Colon (tissue), 2 donors: ENCODE results near the gene ZNF267.
"Not testable (repeated sequence)": the region's sequence is repeated elsewhere in the genome, so short reads cannot be mapped to it uniquely, and the experiment has no call there.

Experiments
- FAIRE-seq: peaks from 2 replicates; lab custom pipeline; 2012; peaks lifted over from hg19 to GRCh38; lab: Jason Lieb, UNC
- donor health status: control.
- donor health status: control.

Gene ZNF267

DNA sequence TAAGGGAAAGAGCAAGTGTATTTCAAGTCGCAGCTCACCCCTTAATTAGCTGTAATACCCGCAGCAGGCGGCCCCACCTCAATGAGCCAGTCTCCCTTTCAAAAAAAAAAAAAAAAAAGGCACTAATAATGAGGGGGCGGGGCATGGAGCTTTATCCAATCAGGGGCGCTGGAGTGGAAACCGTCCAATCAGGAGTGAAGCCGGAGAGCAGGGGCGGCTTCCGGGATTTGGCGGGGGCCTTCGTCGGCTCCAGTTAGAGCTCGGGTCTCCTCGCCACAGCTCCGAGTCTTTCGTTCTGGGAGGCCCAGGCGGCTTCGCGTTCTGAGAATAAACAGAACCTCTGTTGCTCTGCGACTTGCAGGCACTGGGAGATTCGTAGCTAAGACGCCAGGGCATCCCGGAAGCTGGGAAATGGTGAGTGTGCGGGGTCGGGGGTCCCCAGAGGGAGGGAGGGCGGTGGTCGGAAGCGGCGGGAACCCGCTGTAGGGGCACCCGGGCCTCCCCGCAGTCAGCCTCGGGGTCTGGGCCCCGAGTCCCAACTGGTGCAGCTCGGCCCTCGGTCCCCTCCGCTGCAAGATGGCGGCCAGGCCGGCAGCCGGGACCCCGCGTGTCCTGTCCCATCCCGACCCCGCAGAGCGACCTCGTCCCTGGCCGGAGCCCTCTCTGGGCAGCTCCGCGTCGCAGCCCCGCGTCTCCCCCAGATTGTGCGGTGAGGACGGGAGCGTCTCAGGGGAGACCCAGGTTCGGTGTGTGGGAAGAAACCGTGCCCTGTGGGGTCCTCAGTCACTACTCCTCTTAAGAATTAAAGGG, at the start of gene ZNF267:
ZNF267 (plus strand) TSS at position 252 of the 810 bp plus-strand sequence; CDS start at position 412, 160 bp downstream.
- FAIRE-seq, result no peak

DNA sequence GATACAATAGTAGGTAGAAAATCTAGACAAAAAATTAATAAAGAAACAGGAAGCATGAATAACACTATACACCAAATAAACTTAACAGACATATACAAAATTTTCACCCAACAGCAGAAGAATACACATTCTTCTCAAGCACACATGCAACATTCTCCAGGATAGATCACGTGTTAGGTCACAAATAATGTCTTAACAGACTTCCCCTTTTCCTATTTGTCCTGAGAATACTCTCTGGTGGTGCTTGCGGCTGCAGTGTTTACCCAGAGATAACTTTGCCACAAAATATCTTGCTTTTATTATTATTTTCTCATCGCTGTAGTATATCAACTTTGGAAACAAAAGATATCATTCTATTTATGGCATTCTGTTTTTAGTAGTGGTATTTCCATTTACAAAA, 40.6 kb upstream of the ZNF267 start:
- no peak for FAIRE-seq

DNA sequence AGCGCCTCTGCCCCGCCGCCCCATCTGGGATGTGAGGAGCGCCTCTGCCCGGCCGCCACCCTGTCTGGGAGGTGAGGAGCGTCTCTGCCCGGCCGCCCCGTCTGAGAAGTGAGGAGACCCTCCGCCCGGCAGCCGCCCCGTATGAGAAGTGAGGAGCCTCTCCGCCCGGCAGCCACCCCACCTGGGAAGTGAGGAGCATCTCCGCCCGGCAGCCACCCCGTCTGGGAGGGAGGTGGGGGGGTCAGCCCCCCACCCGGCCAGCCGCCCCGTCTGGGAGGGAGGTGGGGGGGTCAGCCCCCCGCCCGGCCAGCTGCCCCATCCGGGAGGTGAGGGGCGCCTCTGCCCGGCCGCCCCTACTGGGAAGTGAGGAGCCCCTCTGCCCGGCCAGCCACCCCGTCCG, 37.2 kb upstream of the ZNF267 start:
- not testable (repeated sequence) for FAIRE-seq

DNA sequence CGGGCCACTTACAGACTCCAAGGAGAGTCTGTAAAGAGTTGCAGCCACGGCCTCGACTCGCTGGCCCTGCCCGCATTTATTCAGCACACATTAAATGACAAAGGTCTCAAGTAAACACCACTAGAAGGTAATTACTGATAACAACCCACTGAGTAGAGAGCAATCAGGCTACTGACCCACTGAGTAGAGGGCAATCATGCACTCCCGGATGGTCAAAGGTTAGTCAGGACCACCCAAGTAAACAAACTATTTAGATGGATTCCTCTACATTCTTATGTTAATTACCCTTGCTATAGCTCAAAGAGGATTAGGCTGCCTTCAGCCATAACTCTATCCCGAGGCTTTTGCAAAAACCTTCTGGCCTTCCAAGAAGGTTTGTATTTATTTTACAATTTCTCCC, 30.7 kb upstream of the ZNF267 start:
- FAIRE-seq, result no peak

DNA sequence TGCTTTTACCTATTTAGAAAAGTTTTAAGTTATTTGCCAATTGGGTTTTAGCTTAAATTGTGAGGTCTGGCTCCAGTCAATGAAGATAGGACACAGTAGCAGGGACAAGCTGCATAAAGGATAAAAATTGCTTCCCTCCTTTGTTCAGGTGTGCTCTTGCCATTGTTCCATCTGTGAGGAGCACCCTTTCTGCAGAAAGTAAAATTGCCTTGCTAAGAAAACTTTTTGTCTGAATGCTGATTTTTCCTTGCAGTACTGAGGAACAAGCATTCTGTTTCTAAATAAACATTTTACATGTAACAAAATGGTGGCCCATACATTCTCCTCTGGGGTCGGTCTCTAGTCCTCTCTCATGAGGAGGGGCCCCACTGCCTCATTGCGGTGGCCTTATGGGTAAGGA, 25.0 kb upstream of the ZNF267 start:
- not testable (repeated sequence) for FAIRE-seq

DNA sequence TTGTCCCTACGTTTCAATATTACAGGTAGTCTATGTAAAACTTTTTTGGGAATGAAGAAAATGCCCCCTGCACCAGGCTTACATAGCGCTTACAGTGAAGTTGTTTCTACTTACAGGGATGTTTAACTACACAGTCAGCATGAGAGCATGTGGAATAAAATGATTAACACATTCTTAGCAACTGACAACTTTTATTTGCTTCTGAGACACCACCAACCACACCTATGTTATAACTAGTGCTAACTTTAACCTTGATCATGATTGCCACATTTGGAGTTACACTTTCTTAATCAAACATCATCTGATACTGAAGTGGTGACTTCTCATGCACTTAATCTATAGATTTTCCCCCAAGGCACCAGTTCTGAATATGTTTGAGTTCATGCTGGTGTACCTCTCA, 20.3 kb upstream of the ZNF267 start:
- FAIRE-seq, result no peak

DNA sequence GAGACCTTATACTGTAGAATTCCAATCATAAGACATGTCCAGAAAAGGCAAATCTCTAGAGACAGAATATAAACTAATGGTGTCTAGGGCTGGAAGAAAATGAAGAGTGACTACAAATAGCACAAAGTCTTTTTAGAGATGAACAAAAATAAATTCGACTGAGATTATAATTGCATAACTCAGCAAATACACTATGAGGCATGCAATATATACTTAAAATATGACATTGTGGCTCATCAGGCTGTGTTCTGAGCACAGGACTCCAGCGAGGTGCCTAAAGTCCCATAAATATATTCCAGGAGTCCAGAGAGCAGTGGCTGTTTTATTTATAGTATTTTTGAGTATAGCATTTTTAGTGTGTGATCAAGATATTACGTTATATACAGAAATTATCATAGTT, 13.1 kb upstream of the ZNF267 start:
- FAIRE-seq, result no peak

DNA sequence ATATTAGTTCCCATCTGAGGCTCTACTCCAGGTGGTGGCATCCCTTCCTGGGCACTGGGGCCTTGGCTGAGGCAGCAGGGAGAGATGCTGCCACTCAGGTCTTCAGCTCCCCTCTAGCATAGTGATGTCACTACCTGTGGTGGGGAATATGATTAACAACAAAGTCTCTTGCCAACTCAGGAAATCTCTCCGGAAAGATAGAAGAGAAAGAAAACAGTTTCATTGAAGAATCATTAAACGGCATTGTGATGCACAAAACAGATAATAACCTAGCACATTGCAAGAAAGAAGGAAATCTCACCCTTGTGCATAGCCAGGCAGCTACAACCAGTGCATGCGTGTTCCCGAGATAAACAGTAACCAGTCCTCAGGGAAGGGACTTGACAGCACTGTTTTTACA, 12.2 kb upstream of the ZNF267 start:
- no peak for FAIRE-seq

DNA sequence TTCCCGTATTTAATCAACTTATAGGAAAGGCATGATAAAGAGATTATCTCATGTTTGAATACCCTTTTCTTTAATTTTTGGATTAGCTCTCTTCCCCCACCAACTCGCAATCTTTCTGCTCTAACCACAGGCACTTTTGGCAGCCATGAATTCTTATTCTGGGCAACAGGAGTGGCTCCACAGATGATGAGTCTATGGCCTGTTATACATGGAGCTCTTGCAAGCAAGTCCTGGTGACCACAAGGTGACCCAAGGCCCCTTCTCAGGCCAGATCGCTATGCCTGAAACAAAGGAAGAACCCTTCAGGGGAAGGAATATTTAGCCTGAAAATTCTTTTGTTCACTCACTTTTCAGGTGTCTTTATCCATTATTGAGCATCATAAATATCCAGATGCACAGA, 10.8 kb upstream of the ZNF267 start:
- no peak for FAIRE-seq

DNA sequence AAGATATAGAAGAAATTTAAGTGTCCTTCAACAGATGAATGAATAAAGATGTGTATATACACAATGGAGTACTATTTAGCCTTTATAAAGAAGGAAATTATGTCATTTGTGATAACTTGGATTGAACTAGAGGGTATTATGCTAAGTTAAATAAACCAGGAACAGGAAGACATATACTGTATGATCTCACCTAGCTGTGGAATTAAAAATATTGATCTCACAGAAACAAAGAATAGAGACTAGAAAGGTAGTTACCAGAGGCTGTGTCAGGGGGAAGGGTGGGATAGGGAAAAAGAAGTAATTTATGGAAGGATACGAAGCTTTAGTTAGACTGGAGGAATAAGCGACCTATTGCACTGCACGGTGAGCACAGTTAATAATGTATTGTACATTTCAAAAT, 5.4 kb upstream of the ZNF267 start:
- no peak for FAIRE-seq

DNA sequence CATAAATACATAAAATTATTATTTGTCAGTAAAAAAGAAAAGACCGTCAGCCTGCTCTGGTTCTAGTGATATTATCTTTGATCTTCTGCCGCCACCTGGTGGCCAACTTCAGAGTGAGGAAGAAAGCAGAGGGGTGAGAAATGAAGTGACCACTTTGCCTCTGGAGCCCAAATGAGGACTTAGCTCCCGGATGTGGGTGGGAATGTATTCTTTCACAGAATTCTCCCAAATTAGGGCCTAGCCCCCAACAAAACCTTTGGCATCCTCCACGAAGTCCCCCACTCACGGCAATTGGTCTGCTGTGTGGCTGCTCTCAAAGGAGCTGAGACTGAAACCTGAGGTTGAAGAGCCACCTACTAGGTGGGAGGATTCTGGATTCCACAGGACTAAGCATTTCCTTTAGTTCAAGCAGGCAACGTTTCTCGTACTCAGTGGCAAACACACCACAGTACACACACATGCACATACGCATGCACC, 4.9 kb upstream of the ZNF267 start:
- no peak for FAIRE-seq

DNA sequence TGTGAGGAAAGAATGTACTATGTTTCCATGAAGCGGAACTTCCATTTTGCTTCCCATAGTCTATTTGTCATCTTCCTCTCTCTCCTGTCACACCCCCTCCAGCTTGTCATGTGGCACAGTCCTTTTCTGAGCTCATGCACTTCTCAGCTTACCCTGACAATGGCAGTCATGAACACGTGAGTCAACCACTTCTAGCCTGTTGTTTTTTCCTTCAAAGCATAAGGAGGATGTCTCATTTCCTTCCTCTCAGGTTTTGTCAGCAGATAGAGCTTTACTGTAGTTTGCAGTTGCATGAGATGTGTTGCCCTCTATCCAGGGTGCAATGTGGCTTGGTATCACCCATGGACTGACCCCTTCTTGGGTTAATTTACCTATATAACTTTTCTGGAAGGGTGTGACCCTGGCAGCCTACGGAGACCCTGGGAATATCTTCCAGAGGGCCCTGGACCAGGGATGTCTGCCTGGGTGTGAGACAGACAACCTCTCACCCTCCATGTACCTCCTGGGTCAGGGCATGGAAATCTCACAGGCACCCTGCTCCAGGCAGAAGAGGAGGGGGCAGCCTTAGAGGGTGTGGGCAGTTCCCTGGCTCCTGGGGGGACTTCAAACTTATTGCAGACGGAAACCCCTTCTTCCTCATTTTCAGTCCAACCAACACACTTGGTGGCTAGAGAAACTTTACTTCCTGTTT, 4.0 kb upstream of the ZNF267 start:
- no peak for FAIRE-seq

DNA sequence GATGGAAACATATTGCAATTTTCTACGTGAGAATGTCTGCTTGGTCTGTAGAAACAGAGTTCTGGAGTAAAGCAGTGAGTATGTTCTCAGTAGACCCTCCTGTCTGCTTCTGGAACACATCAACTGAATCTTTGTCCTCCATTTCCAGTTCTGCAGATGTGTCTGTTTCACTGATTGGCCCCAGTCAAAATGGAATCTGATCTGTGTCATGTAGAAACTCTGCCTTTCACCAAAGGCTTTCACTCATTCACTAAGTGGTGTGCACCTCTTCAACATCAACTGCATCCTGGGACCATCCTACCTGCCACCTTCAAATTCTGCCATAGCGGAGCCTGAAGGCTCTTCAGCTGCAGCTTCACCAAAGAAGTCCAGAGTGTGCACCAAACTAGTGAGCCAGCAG, 2.8 kb upstream of the ZNF267 start:
- no peak for FAIRE-seq

DNA sequence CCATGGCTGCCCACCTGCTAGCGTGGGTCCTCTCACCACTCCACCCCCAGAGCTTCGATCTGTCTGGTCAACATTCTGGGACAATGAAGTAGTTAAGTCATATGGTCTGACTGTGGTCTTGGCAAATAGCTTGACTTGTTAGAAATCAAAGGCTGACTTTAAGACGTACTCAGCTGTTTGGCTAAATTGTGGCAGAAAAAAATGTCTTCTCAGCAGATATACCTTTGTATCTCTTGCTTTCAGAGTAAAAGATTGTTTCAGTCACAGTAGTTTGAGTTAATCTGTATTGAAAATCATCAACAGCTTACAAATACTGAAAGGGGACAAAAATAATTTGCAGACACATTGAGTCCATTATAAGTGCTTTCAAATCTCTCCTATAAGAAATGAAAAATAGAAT, 2.1 kb upstream of the ZNF267 start:
- FAIRE-seq, result no peak

DNA sequence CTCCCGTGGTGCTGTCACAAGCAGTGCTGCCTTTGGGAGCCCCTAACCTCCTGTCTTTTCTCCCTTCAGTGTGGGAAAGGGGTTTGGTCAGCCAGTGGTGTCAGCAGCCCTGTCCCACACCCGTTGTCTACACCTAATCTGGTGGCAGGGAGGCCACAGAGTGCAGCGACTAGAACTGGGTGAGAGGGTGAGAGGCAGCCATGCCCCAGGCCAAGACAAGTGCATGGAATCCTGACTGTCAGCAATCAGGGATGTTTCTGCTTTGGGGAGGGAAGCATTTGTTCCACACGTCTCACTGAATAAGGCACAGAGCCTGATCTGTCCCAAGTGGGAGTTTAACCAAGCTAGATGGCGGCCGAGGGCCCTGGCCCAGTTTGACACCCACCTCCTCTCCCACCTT, 1.4 kb upstream of the ZNF267 start:
- no peak for FAIRE-seq

DNA sequence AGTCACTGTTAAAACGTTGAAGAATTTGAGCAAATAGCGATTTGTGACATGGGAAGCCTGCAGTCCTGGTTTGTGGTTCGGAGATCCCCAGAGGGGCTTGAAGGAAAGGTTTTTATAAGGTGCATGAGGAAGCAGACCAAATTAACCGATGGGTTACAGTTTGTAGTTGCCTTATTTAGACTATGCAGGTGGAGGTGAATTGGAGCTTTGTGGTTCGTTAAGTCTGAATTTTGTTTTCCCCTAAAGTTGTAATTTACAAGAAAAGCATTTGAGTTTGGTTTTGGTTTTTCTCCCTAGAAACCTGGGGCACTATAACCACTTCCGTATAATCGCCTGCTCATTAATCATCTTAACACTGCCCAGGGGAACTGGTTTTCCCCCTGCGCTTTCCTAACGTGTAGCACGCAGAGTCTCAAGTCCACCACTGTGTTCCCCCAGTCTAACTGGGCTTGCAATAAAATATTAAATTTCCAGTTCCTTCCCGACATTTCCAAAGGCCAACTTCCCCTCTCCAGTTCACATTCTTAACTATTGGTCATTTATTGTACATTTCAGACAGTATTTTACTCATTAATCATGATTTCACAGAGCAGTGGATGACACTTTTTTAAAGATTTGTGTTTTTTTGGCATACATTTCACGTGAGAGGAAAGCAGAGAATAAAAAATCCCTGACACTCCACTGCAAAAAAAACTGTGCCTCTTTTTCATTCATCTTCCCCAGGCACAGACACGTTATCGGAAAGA, 932 bp downstream of the ZNF267 start:
- FAIRE-seq, result no peak

DNA sequence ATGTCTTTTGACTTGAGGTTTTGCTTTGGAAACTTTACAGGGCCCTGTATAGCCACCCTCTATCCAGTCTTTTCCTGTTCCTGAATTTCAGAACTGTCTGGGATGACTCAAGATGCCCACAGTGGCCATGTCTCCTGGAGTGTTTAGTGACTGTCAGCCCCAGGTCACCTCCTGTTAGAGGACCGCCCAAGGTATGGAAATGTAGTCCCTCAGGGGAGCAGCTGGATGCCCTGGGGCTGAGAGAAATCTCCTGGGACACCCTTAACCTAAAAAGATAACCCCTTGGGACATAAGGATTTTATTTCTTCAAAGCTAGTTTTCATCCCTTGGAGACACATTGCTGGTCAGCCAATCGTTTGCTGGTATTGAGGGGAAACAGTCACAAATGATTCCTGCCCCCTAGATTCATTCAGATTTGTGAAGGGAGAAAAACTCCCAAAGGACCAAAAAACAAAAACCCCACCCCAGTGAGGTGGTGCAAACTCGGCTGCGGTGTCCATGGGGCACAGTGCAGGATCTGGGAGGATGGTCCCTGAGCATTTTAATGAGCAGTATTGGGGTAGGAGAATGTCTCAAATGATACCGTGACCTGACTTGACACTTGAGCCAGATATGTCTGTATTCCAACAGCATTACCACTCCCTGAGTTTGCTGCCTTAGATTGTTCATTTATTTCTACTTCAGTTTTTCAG, 1.7 kb downstream of the ZNF267 start:
- no peak for FAIRE-seq

DNA sequence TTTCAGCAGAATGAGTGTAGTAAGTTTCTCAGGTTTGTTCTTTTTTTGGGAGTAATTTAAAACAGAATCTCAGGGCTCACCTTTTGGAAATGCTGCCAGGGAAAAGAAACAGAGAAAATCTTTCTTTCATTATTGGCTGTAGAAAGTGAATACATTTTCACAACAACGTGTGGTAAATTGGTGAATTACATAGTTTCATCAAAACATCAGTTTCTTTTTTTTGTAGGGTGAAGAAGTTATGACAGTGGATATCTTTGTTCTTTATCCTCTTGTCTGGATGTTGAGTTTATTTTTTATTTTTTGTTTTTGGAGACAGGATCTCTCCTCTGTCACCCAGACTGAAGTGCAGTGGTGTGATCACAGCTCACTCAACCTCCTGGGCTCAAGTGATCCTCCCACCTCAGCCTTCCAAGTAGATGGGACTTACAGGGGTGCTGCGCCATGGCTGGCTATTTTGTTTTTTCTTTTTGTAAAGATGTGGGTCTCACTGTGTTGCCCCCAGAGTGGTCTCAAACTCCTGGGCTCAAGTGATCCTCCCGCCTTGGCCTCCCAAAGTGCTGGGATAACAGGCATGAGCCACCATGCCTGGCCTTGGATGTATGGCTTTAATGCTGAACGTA, 2.4 kb downstream of the ZNF267 start:
- FAIRE-seq, result no peak

DNA sequence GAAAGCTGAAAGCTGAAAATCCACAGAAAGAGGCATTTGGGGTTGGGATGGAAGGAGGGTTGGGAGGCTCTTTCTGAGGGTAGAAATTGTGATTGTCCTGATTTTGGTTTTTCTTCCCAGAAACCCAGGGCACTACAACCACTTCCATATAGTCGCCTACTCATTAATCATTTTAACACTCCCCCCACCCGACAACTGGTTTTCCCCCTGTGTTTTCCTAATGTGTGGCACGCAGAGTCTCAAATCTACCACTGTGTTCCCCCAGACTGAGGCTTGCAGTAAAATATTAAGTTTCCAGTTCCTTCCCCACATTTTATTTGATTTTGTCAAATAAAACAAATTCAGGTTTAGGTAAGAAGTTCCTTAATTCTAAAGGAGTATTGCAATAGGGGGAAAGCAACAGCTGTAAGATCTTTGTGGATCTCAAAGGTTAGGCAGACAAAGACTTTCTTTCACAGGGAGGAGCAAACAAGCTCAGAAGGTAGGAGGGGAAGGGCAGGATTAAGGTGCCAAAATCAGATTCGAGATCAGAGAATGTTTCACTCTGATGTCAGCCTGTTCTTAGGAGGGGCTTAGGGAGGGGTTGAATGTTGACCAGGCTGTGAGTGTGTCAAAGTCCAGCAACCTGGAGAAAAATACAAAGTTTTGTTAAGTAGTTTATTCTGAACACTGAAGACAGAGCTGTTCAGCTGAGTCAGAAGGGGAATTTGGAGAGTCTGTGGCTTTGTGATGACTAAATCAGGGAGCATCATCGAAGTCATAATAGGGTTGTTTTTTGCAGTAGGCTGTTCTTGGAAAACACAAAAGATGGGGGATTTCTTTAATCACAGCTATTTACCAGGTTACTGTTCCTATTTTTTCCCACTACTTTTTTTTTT, 3.6 kb downstream of the ZNF267 start:
- FAIRE-seq, result no peak

DNA sequence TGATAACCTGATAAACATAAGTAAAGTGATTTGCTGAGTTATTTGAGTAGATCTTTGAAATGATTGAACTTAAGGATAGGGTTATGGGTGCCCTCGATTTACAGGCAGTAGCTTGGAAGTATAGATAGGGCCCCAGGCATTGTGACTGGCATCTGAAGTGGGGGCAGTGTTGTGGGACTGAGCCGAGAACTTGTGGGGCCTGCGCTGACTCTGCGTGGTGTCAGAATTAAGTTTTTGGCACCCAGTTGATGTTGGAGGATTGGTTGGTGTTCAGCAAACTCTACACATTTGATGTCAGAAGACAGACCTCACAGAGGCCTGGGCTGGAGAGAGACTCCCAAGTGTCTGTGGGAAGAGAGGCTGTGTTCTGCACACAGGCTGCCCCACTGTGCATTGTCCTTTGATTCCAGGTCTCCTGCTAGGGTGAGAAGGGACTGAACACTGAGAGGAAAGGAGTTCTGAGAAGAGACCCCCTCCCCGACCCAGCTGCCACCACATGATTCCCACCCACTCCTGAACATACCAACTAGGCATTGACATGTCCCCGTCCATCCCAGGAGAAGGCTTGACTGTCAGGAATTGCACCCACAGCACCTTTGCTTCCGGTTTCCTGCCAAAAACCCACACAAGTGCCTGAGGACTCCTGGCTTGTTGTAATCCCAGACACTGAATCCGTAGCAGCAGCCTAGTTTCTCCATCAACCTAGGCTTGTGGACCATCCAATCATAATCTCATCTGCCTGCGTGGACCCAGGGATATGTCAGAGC, 4.5 kb downstream of the ZNF267 start:
- FAIRE-seq, result no peak
